ENCODE data around the gene KRT82.
"Not testable (repeated sequence)": the region's sequence is repeated elsewhere in the genome, so short reads cannot be mapped to it uniquely, and the experiment has no call there.

DNA sequence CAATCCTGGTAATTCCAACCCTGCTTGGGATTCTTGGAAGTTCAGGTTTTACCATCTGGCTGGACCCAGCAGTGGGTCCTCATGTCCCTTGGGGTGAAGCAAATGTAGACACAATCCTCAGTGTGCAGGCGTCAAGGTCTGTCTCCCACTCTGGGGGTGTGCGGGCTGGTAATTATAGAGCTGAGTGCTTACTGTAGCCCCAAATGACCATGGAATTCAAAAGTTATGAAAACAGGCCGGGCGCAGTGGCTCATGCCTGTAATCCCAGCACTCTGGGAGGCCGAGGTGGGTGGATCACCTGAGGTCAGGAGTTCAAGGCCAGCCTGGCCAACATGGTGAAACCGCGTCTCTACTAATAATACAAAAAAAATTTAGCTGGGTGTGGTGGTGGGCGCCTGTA, 61.1 kb downstream of the KRT82 start:
- TF ChIP-seq, protein P1, sequence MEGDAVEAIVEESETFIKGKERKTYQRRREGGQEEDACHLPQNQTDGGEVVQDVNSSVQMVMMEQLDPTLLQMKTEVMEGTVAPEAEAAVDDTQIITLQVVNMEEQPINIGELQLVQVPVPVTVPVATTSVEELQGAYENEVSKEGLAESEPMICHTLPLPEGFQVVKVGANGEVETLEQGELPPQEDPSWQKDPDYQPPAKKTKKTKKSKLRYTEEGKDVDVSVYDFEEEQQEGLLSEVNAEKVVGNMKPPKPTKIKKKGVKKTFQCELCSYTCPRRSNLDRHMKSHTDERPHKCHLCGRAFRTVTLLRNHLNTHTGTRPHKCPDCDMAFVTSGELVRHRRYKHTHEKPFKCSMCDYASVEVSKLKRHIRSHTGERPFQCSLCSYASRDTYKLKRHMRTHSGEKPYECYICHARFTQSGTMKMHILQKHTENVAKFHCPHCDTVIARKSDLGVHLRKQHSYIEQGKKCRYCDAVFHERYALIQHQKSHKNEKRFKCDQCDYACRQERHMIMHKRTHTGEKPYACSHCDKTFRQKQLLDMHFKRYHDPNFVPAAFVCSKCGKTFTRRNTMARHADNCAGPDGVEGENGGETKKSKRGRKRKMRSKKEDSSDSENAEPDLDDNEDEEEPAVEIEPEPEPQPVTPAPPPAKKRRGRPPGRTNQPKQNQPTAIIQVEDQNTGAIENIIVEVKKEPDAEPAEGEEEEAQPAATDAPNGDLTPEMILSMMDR (IDR thresholded peaks at IDR 0.05), result not testable (repeated sequence)
- not testable (repeated sequence) for TF ChIP-seq POLR2A (IDR thresholded peaks at IDR 0.05)

Measured in vagina (tissue), 2 donors.